GM12875 (cell line): ENCODE measurements around the gene TMEM132D.
"Not testable (repeated sequence)": the region's sequence is repeated elsewhere in the genome, so short reads cannot be mapped to it uniquely, and the experiment has no call there.

Experiments
- H3K4me3 ChIP-seq: one replicate; pipeline ENCODE4 v1.5.1; 2011; ENCODE audit warnings: low read depth, low read length, control low read depth
- TF ChIP-seq, protein P1 (sequence below): IDR thresholded peaks from 2 replicates; pipeline ENCODE4 v1.5.1; 2011; ENCODE audit warnings: low read depth, mild to moderate bottlenecking, control low read depth, inconsistent platforms, low read length, moderate library complexity, borderline replicate concordance; ENCODE audit not compliant: insufficient read depth

The TMEM132D gene

DNA sequence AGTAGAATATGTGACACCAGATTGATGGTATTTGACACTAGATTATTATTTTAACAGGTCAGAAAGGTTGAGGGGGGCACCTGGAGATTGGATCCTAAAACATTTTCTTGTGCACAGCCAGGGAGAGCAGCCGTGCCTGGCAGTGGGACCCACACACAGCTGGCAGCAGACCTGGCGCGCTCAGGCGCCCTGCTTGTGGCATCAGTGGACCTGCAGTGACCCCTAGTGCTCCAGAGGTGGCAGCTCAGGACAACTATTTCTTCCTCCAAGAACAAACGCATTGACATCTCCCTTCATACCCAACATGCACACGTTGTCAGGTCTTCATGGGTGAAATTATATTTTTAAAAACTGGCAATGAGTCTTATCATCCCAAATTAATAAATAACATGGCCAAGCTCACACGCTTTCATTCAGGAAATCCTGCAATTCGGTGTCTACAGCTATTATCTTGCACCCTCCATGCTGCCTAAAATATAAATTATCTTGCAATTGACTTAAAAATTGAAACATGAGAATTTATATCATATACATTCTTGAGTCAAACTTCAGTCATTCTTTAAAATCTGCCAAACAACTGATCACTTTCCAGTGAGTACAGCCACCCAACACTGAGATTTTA, 7.7 kb upstream of the TMEM132D start:
- TF ChIP-seq, protein P1, sequence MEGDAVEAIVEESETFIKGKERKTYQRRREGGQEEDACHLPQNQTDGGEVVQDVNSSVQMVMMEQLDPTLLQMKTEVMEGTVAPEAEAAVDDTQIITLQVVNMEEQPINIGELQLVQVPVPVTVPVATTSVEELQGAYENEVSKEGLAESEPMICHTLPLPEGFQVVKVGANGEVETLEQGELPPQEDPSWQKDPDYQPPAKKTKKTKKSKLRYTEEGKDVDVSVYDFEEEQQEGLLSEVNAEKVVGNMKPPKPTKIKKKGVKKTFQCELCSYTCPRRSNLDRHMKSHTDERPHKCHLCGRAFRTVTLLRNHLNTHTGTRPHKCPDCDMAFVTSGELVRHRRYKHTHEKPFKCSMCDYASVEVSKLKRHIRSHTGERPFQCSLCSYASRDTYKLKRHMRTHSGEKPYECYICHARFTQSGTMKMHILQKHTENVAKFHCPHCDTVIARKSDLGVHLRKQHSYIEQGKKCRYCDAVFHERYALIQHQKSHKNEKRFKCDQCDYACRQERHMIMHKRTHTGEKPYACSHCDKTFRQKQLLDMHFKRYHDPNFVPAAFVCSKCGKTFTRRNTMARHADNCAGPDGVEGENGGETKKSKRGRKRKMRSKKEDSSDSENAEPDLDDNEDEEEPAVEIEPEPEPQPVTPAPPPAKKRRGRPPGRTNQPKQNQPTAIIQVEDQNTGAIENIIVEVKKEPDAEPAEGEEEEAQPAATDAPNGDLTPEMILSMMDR: peak; percentile 85
- H3K4me3 ChIP-seq: no peak overlapping the region

- no peak overlapping the region for H3K4me3 ChIP-seq
- TF ChIP-seq, protein P1: no peak
These were observed 5.5 kb upstream of the TMEM132D start for GRCh38 chr12:129909051-129910020.

DNA sequence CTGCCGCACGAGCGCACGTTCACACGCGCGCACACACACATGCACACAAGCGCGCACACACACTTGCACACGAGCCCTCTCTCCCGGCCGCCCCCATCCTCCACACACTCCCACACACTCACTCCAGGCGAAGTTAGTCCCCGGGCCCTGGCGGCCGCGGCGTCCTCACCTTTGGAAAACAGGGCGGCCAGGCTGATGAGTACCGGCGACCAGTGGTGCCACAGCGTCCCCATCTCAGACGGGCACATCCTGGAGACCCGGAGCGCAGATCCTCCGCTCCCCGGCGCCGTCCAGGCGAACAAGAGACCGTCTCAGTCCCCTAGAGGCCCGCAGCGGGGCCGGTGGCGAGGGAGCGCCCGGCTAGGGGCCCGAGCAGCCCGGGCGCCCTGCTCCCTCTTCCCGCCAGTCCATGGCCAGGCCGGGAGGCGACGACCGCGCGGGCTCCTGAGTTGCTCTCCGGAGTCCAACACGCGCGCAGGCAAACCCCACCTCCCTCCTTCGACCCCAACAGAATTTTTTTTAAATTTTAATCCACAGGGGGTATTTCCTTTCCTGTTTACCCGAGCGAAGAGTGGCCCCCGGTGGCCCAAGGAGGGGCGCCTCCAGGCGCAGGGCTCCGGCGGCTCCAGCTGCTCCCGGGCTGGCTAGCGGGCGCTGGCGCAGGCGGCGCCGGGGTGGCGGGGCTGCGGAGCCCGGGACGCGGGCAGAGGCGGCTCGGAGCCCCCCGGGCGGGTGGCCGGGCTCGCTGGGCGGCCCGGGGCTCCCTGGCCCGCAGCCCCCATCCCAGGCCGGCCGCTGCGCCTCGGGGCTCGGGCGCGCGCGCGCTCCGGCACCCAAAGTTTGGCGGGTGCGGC, 506 bp downstream of the TMEM132D start:
- TF ChIP-seq, protein P1: no peak
- H3K4me3 ChIP-seq: no peak overlapping the region

- no peak overlapping the region for H3K4me3 ChIP-seq
- TF ChIP-seq, protein P1: no peak
These were observed 1.3 kb downstream of the TMEM132D start for GRCh38 chr12:129902371-129903091.

- H3K4me3 ChIP-seq: no peak overlapping the region
- TF ChIP-seq, protein P1: no peak
These were observed 2.6 kb downstream of the TMEM132D start for GRCh38 chr12:129901254-129901653.

GRCh38 chr12:129900306-129900705, 3.5 kb downstream of the TMEM132D start:
- TF ChIP-seq, protein P1: no peak
- no peak overlapping the region for H3K4me3 ChIP-seq

GRCh38 chr12:129899045-129899444, 4.8 kb downstream of the TMEM132D start:
- H3K4me3 ChIP-seq: not testable (repeated sequence)
